GM18909 (cell line): ENCODE data around the gene HOXB8.

Experiments
- ATAC-seq: cut with Tn5 transposase; IDR thresholded peaks from one replicate; pipeline ENCODE4 v1.9.1; 2021; ENCODE audit warnings: mild to moderate bottlenecking; ENCODE audit not compliant: unreplicated experiment, poor library complexity

HOXB8 gene

GRCh38 chr17:48571024-48571818 is 43.9 kb downstream of the HOXB8 start:
- ATAC-seq = no peak

DNA sequence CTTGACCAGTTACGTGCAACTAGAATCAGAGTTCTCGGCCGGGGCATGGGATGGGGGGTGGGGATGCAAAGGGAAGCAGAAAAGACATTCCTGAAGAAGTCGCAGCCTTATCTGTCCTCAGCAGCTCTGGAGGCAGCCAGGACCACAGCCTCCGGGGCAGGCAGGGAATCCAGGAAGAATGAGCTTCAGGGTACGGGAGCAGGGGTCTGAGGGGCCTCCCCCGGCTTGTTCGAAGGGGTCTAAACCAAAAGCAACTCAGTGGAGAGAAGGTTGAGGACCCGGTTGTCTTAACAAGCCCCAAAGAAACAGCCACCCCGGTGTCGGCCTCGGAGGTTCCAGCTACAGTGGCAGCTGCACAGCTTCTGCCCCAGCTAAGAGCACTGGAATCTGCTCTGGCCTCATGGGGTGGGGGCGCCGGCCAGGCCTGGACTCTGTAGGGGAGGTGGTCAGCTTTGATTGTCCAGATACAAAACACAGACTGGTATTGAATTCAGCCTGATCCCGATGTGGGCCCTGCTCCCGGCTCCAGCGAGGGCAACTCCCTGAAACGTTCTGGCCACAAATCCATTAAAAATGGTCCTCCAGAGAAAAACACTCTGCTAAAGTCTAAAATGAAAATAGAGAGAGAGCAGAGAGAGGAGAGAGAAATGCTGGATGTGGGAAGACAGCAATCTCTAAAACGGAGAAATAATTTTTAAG is 44.6 kb downstream of the HOXB8 start:
- ATAC-seq = no peak

GRCh38 chr17:48569674-48570324 is 45.3 kb downstream of the HOXB8 start:
- ATAC-seq = no peak

- no peak for ATAC-seq
These were observed 45.9 kb downstream of the HOXB8 start for GRCh38 chr17:48569240-48569582.

GRCh38 chr17:48568499-48569239 is 46.4 kb downstream of the HOXB8 start:
- ATAC-seq = no peak

GRCh38 chr17:48567646-48568354 is 47.3 kb downstream of the HOXB8 start:
- no peak for ATAC-seq

DNA sequence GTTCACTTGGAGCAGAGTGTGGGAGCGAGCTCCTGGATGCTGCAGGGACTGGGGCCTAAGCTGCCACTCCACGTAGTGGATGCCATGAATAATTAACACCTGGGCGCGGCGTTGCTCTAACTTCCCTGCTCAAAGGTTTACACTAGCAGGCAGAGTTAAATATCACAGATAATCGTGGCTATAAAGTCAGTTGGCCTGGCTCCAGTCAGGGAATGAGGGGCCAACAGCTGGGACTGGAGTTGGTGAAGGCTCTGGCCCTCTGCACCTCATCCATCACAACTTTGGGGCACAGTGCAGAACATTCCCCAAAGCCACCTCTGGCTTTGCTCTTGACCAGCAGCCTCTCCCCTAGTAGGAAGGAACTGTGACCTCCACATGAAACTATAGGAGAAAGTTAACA is 47.9 kb downstream of the HOXB8 start:
- no peak for ATAC-seq

- ATAC-seq = no peak
These were observed 48.4 kb downstream of the HOXB8 start for GRCh38 chr17:48566717-48567116.

- ATAC-seq = no peak
These were observed 49.0 kb downstream of the HOXB8 start for GRCh38 chr17:48565925-48566710.

DNA sequence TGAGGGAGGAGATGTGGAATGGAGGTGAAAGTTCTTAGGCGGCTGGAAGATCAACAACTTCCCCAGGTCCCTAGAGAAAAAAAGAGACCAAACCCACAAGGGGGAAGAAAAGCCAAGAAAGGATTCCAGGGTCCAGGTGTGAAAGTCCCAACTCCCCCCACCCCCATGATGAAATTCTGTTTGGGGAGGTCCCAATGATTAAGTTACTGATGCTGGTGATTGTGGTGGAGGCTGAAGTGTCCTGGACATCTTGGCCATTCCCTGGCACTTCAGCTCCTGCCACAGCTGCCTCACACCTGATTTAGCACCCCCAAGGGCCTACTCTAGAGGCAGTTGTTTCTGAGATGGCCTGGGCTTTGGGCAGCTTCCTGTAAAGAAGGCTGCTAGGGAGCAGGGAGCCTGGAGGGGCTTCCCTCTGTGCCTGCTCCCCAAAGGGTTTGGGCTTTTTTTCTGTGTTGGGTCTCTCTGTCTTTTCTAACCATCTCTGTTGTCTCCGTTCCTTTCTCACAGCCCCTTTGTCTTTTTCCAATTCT is 50.0 kb downstream of the HOXB8 start:
- ATAC-seq = no peak

GRCh38 chr17:48564188-48565021 is 50.7 kb downstream of the HOXB8 start:
- ATAC-seq = no peak

- no peak for ATAC-seq
These were observed 51.3 kb downstream of the HOXB8 start for GRCh38 chr17:48563867-48564187.

- ATAC-seq = no peak
These were observed 51.7 kb downstream of the HOXB8 start for GRCh38 chr17:48563385-48563838.

DNA sequence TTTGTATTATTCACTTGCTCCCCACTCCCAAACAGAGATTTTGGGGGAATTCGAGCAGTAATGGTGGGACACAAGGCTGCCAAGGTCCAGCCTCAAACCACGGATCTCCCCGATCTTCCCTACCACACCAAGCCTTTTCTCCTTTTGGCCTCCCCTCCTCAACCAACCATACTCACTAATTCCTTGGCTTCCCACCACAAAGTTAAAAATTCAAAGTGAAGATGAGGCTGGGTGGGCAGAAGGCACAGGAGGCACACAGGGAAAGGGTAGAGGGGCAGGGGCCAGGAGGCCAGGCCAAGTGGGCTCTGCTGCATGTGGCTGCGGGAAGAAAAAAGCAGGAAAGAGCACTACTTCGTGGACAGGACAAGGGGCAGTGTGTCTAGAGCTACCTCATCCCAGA is 52.2 kb downstream of the HOXB8 start:
- no peak for ATAC-seq
